Measurements from ENCODE around the gene GCGR.
A peak's percentile ranks its signal among the peaks of the same experiment; 100 is the strongest.
"Not testable (repeated sequence)": the region's sequence is repeated elsewhere in the genome, so short reads cannot be mapped to it uniquely, and the experiment has no call there.

The GCGR gene

DNA sequence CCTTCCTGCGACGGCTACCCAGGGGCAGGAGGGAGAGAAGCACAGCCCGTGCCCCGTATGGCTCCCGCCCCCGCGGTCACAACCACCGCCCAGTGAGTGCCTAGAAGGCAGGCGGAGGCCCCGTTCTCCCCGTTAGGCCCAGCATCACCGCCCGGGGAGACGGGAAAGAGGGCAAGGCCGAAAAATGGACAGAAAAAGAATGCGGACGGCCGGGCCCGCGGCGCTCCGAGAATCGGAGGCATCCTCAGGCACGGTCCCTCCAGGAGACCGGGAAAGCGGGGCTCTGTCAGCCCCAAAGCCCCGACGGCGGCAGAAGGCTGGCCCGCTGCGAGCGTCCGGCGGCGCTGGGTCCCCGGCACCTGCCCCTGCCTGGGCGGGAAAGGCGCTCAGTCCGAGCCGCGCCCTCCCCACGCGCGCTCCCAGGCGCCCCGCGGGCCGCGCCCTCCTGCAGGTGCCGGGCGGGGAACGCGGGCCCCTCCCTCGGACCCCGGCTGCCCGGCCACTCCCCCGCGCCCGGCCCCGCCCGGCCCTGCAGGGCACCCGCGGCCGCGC lies 28.7 kb downstream of the GCGR start:
- peak; percentile 11 to 39 for DNase-seq (ENCODE audit: low read depth in 2 of 2)

DNA sequence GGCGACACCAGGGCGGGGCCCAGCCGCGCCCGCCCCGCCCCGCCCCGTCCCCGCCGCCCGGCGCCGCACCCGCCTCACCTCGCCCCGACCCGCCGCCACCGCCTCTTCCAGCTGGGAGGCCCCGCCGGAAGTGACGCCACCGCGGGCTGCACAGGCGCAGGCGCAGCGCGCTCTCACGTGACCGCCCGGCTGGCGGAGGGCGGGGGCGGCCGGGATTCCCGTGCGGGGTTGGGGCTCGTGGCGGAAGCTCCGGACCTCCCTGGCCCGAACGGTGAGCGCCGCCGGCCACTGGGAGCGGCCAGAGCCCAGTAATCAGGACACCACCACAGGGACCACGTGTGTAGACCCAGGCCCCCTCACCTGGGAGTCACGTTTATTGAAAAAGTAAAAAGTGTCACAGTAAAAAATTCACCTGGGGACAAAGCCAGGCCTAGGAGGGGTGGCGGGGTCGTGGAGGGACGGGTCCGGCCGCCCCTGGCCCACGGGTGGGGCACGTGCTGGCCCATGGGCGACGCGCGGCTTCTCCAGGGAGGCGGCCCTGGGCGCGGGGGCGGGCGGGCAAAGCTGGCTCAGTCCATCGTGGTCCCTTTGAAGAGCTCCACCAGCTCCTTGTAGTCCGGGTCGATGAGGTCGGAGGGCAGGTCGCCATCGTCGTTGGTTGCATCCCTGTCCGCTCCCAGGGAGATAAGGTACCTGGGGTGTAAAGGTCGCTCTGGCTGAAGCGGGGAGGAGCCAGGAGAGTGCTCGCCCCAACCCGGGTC lies 29.4 kb downstream of the GCGR start, which contains the start of gene MCRIP1:
Gene MCRIP1 (minus strand): TSS at position 132 of the 761 bp plus-strand sequence. CDS start 8,785 bp downstream, outside the sequence.
- peak; percentile 84 to 92 for DNase-seq (ENCODE audit: low read depth in 2 of 2)

DNA sequence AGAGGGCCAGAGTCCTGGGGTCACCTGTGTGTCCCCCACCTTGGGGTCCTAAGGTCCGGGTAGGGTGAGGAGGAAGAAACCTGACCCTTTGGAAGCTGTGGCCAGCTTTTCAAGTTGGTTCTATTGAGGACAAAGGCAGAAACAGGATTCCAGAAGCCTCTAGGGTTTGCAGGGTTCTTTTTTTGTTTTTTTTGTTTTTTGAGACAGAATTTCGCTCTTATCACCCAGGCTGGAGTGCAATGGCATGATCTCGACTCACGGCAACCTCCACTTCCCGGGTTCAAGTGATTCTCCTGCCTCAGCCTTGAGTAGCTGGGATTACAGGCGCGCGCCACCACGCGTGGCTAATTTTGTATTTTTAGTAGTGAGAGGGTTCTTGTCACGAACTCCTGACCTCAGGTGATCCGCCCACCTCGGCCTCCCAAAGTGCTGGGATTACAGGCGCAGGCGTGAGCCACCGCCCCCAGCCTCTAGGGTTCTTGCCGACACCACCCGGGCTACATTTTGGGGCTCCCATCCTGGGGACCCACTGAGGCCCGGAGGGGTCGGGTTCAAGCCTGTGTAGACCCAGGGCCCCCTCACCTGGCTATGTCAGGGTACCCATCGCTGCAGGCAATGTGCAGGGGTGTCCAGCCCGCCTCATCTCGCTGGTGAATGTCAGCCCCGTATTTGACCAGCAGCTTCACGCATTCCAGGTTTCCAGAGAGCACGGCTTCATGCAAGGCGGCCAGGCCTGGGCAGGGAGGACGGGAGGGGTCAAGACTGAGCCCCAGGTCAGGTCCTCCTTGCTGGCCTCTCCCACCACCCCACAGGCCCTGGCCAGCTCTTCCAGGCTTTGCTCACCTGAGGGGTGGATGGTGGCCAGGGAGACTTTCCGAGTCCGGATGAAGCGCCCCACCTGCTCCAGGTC lies 30.2 kb downstream of the GCGR start:
- DNase-seq (ENCODE audit: low read depth in 2 of 2): no peak

DNA sequence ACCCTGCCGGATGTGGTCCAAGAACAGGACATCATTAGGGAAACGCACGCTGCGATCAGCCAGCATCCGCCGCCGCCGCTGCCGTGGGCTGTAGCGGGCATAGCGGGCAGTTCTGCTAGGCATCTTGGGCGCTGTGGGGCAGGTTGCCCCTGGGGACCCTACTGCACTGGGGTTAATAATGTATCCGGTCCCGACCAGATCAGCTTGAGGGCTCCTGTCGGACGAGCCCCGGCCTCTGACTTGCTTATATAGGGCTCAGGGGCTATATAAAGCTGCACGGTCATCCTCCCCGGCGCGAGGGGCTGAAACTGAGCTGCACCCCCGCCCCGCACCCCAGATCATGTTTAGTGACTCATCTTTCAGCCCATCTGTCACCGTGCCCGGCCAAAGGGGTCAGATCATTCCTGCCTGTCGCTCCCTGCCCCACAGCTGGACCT lies 30.9 kb downstream of the GCGR start, which contains the start of gene PPP1R27:
Gene PPP1R27 (minus strand): TSS at position 220 of the 437 bp plus-strand sequence. CDS start 97 bp downstream, at position 123.
- DNase-seq (ENCODE audit: low read depth in 2 of 2): no peak

DNA sequence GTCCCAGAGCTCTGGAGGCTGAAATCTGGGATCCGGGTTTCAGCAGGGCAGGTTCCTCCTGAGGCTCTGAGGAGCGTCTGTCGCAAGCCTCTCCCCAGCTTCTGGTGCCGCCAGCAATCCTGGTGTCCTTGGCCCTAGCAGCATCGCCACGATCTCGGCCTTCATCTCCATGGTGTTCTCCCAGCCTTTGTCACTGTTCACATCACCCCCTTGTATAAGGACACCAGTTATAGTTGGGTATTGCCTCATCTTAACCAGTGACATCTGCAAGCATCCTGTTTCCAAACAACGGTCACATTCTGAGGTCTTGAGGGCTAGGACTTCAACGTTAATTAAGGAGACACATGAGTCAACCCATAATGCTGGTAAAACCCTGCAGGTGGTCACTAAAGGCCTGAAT lies 33.7 kb downstream of the GCGR start:
- DNase-seq (ENCODE audit: low read depth in 2 of 2): no peak

DNA sequence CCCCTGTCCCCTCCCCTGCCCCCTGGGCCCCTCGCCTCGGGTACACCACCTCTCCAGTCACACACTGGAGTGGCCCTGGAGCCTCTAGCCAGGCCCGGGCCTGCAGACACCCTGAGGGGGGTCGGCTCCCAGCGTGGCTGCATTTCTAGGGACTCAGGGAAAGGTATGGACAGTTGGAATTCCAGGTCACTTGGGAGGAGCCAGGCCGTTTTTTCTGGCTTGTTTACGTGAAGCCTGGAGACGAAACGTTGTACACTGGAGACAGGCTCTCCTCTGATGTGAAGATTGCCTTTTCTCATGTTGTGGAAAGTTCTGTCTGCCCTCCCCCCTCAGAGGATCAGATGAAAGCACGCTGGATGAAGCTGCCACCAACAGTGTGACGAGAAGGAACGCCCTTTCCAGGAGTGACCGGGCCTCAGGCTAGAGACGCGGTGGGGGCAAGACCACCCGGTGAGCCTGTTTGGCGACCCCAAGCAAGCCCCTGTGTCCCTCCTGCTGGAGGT lies 34.9 kb downstream of the GCGR start:
- no peak for DNase-seq (ENCODE audit: low read depth in 2 of 2)

DNA sequence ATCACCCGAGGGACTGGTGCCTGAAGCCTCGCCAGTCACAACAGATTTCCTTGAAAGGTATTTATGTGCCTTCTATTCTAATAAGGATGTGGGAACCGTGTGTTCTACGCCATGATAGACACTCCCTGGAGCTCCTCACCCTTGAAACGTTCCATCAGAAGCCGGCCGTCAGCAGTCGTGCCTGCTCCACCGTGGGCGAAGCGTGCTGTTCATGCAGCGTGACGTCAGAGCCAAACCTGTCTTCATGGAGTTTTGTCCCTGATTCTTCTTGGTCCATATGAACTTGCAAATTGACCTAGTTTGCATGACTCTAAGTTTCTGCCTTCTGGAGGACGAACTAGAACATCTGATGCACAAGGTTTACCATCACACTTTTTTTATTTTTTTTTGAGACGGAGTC lies 35.4 kb downstream of the GCGR start:
- no peak for DNase-seq (ENCODE audit: low read depth in 2 of 2)

DNA sequence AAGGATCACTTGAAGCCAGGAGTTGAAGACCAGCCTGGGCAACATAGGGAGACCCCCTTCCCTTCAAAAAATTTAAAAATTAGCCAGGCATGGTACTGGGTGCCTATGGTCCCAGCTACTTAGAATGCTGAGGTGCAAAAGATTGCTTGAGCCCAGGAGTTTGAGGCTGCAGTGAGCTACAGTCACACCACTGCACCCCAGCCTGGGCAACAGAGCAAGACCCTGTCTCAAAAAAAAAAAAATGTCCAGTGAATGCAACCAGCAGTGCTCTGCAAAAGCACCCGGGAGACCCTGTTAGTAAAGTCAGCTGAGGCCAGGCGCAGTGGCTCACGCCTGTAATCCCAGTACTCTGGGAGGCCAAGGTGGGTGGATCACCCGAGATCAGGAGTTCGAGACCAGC lies 36.1 kb downstream of the GCGR start:
- not testable (repeated sequence) for DNase-seq (ENCODE audit: low read depth in 2 of 2)

DNA sequence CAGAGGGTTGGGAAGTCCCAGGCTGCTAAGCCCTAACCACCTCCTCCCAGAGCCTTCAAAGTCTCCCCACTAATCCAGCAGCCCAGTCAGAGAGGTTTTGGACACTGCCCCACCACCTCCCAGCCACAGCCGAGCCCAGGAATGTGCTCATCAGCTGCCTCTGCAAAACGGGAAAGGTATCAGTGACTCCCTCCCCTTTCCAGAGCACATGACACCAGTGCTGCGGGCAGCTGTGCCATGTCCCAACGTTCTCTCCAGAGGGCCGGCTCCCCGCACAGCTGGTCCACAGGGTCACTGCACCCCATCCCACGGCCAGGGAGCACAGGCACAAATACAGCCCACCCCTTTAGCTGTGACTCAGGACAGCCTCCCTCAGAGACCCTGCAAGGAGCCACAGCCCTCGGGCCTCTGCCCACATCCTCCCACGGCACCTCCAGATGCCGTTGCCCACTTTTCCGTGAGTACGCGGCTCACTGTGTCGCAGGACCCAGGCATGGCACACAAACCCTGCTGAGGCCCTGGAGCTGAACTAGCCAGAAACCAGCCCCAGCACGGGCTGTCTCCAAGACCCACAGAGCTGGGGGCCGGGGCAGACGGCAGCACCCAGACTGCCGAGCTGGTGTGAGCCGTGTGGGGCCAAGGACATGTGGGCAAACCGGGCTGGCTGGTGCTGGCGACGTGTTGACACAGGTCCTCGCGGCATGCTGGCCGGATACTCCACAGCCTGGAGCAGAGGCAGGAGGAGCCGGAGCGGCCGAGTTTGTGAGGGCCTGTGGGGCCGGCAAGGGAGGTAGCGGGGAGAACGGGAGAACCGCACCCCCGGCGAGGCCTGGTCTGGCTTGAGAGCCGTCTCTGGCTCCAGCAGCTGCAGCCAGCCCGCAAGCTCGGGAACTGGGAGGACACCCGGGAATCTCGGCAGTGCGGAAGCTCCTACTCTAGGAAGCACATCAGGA lies 37.2 kb downstream of the GCGR start:
- DNase-seq (ENCODE audit: low read depth in 2 of 2): no peak

DNA sequence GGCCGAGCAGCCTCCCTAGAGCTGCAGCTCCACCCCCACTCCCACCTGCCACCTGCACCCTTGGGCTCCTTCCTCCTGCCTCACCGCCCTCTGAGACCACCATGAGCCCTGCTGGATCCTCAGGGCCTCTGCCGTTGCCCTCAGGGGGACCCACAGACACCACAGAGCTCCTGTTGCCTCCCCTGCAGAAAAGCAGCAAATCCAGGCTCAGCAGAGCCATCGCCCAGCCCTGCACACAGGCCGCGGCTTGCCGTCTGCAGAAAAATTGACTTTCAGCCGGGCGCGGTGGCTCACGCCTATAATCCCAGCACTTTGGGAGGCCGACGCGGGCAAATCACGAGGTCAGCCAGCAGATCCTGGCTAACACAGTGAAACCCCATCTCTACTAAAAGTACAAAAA lies 37.9 kb downstream of the GCGR start:
- DNase-seq (ENCODE audit: low read depth in 2 of 2): no peak

DNA sequence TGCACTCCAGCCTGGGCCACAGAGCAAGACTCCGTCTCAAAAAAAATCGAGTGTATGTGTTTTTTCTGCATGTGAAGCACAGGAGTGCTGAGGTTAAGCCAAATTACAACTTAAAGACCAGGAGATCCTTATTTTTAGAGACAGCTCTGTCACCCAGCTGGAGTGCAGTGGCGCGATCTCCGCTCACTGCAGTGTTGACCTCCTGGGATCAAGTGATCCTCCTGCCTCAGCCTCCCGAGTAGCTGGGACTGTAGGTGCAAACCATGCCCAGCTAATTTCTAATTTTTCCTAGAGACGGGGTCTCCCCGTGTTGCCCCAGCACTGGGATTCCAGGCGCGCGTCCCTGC lies 38.4 kb downstream of the GCGR start:
- DNase-seq (ENCODE audit: low read depth in 2 of 2): no peak

DNA sequence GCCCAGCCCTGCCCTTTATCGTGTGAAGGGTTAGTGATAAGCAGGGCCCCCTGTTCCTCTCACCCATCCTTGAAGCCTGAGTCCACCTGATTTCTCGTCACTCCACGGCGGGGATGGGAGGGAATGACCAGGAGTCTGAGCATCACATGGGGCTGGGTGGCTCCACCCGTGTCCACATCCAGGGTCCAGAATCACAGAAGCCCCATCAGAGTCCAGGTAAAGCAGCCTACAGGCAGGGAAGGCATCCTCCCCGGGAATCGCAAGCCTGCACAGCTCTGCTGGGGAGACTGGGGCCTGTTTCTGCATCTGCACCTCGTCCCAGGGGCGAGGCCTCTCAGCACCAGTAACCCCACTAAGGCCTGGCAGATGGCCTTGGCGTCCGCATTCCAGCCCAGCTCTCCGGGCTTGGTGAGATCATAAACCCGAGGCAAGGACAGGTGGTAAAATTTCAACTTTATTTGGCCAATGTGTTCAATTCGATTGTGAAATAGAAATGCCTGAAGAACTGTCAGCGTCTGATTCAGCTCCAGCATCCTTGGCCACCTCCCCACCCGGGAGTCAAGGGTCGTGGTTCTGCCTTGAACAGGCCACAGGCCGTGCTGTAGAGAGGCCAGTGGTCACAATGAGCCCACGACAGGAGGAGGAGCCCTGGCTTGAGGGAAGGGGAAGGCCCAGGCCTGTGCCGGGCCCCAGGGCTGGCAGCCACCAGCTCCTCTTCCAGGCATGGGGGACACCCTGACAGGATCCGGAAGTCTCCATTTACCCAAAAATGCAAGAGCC lies 39.0 kb downstream of the GCGR start:
- DNase-seq (ENCODE audit: low read depth in 2 of 2): no peak

DNA sequence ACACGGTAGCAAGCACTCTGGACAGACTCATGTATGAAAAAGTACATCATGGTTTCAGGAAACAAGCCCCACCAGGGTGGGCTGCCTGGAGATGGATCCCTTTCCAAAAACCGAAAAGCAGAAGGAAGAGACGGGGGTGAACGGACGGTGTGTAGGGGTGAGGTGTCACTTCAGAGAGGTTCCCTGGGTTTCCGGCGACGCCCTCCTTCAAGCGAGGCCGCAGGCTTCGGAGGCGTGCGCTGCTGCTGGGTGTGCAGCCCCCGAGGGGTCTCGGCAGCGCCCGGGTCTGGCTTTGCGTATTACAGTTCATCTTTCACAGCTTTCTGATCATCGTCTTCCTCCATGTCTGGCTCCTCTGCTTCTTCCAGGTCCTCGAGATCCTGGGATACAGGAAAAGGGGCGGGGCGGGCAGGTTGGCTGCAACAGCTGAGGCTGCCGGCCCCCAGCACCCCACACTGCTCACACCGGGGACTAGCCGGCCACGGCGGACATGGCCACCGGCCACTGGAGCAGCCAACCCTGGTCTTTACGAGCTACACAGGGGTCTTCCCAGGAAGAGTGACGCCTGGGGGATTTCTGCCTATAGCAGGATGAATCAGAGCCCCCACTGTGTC lies 39.9 kb downstream of the GCGR start:
- no peak for DNase-seq (ENCODE audit: low read depth in 2 of 2)

DNA sequence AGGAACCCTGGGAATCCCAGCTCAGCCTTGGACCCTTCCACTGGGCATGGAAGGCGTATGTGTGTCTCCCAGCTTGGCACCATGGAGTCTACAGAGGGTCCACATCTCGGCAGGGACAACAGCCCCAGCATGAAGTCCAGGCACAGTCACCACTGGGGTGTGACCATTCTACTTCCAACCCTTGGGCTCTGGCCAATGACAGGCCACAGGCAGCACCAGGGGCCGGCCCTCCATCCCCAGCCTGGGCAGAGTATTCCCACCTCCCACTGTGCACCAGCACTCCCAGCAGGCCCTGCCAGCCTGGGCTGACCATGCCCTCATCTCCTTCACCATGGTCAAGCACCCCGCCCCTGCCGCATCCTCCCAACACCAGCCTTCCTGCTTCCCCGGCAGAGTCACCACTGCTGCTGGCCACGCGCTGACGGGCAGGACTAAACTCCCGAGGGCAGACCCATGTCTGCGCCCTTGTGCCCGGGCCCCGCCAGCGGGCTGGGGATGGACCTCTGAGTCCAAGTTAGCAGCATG lies 40.4 kb downstream of the GCGR start:
- no peak for DNase-seq (ENCODE audit: low read depth in 2 of 2)

DNA sequence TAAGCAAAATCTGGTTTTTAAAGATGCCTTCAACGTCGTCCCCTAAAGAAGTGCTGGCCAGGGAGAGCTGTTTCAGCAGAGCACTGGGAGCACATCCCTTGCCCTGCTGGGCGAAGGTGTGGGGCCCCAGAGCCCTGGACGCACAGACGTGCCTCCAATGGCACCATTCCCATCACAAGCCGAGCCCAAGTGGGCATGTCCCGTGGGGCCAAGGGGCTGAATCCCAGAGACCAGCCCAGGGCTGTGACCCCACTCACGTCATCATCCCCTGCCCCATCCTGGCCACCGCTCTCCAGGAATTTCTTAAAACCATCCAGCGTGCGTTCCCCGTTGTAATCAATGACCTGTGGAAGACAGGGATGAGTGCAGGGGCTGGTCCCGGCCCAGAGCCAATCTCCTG lies 40.9 kb downstream of the GCGR start:
- DNase-seq (ENCODE audit: low read depth in 2 of 2): no peak

DNA sequence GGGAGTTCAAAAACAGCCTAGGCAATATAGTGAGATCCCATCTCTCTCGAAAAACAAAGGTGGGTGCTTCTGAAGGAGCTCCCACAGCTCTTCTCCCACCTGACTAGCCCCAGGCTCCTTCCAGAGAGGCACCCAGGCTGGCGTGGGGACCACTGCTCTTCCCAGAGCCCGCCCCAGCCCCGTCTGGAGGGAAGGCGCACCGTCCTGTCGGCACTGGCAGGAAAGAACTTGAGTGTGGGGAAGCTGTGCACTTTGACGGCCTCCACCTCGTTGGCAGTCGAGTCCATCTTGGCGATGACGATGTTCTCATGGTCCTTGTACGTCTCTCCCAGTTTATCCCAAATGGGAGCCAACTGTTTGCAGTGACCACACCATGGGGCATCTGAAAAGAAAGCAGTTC lies 41.4 kb downstream of the GCGR start:
- DNase-seq (ENCODE audit: low read depth in 2 of 2): no peak

DNA sequence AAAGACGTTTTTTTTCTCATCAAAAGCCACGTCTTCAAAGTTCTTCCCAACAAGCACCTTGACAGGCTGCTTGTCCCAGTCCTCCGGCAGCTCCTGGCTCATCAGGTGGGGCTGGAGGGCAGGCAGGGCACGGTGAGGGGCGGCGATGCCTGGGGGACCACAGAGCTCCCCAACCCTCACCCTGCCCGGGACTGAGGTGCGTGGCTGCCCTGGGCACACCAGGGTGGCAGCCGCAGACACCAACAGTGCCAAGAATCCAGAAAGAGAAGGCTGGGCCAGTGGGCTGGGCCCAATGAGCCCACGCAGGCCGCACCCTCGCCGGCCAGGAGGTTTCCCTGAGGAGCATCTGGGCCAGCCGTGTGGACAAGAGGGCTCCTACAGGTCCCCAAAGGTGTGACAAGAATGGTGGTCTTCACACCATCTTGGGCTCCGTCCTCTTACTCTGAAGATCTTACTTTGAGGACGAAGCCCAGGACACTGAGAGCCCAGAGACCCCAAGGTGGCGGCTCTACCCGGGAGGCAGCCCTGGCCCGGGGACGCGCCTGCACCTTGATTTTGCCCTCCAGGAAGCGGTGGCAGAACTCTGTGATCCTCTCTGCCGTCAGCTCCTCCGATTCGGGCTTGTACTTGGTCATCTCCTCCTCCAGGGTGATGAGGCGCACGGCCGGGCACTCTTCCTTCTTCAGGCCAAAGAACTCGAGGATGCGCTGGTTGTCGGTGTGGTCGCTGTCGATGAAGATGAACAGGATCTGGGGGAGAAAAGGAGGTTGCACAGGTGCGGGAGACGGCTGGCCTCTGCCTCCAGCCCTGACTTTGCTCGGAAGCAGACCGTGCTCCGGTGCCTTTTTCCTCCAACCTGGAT lies 42.2 kb downstream of the GCGR start:
- no peak for DNase-seq (ENCODE audit: low read depth in 2 of 2)
